H1 (cell line): ENCODE results near the gene CYP2S1. TPM values are rescaled to one million over a fixed set of nuclear protein-coding genes. Genes with fewer than 3 reads are reported as not detected.

Source experiments
- BCL11A ChIP-seq, 2 experiments: IDR thresholded peaks; one replicate each; pipeline ENCODE4 v1.6.1; 2011; ENCODE audit warnings: low read depth in 2 of 2, low read length in 2 of 2, mild to moderate bottlenecking in 2 of 2
- CTCF ChIP-seq, 3 experiments: IDR thresholded peaks; 1 replicate in 2 of 3; 2 replicates in 1 of 3; pipeline versions ENCODE4 v1.5.1 to v1.6.1; 2011; ENCODE audit warnings: low read length in 3 of 3, mild to moderate bottlenecking in 3 of 3, inconsistent platforms in 2 of 3, low read depth in 1 of 3, moderate library complexity in 1 of 3; ENCODE audit not compliant: insufficient read depth in 1 of 3; ENCODE audit errors: control extremely low read depth in 1 of 3
- RBBP5 ChIP-seq: IDR thresholded peaks from 2 replicates; pipeline ENCODE4 v1.7.1; 2012; ENCODE audit warnings: low read depth, mild to moderate bottlenecking, inconsistent platforms, low read length, moderate library complexity, borderline replicate concordance
- polyA plus RNA-seq, 7 experiments: library from polyadenylated mRNA; depleted of rRNA in 3 of 7; stranded (reverse) in 5 of 7; unstranded in 2 of 7; fragments of >200 nt in 5 of 7; fragments of 200-250 nt in 2 of 7; gene quantifications; 1 replicate in 5 of 7; 2 replicates in 1 of 7; 4 replicates in 1 of 7; pipeline versions ENCODE4 v1.2.1 to v1.2.3, GENCODE V29; 2011 to 2013; ENCODE audit warnings: missing spikeins in 2 of 7, mixed read lengths in 2 of 7
- total RNA-seq: library from RNA; stranded (reverse); fragmentation: NEBNext Ultra II Directional; extraction: Animal tissue kit (Norgen Biotek cat#: 25700); gene quantifications from 2 replicates; pipeline ENCODE4 v1.2.1, GENCODE V29; 2021

The CYP2S1 gene
- total and polyA plus RNA-seq, 2 of the 8 experiments (the other 6 are each of a cell fraction or from before 2014, with no cell fraction given) = 97.9 to 245 TPM

GRCh38 chr19:41195675-41196497 is 2.9 kb downstream of the CYP2S1 start (continued):
- TF ChIP-seq CTCF (IDR thresholded peaks at IDR 0.05; ENCODE audit: control extremely low read depth in 1 of 3, insufficient read depth in 1 of 3, low read depth in 1 of 3, low read length in 3 of 3) (no peak), RBBP5 (no peak), BCL11A (IDR thresholded peaks at IDR 0.05; ENCODE audit: low read depth in 2 of 2, low read length in 2 of 2) (no peak)
